Lung (tissue), 12 donors: ENCODE data around the gene CDH4. TPM values are rescaled to one million over a fixed set of nuclear protein-coding genes. Genes with fewer than 3 reads are reported as not detected.

Experiments
- ATAC-seq: fragments of 200-7000 bp; cut with Tn5 transposase; one replicate; pipeline ENCODE4 v1.9.1; 2020; ENCODE audit warnings: moderate number of reproducible peaks; ENCODE audit not compliant: insufficient read depth, low FRiP score
- DNase-seq, 3 donors: peaks; one replicate each; pipeline ENCODE4 v3.0.0-alpha.2; 2013 to 2017
- H3K27ac ChIP-seq, 2 donors: one replicate each; pipeline ENCODE4 v1.5.1; 2013; ENCODE audit warnings: mild to moderate bottlenecking in 2 of 2, moderate library complexity in 2 of 2, control low read depth in 1 of 2, inconsistent platforms in 1 of 2, low read depth in 1 of 2, low read length in 1 of 2
- H3K27me3 ChIP-seq, 3 donors: one replicate each; pipeline ENCODE4 v1.5.1; 2013; ENCODE audit warnings: low read length in 2 of 3; ENCODE audit not compliant: control insufficient read depth in 3 of 3, insufficient read depth in 3 of 3
- H3K36me3 ChIP-seq, 4 donors: one replicate each; pipeline ENCODE4 v1.5.1; 2013; ENCODE audit warnings: low read length in 4 of 4, mild to moderate bottlenecking in 1 of 4, moderate library complexity in 1 of 4; ENCODE audit not compliant: control insufficient read depth in 4 of 4, insufficient read depth in 4 of 4
- H3K4me1 ChIP-seq, 5 donors: one replicate each; pipeline ENCODE4 v1.5.1; 2013; ENCODE audit warnings: low read length in 5 of 5, mild to moderate bottlenecking in 2 of 5, moderate library complexity in 1 of 5; ENCODE audit not compliant: control insufficient read depth in 5 of 5, insufficient read depth in 5 of 5
- H3K4me3 ChIP-seq: one replicate; pipeline ENCODE4 v1.5.1; 2013; ENCODE audit warnings: mild to moderate bottlenecking, control low read depth, moderate library complexity
- H3K9ac ChIP-seq, 2 donors: one replicate each; pipeline ENCODE4 v1.5.1; 2013; ENCODE audit warnings: low read length in 2 of 2, control low read depth in 1 of 2; ENCODE audit not compliant: insufficient read depth in 1 of 2
- H3K9me3 ChIP-seq, 4 donors: one replicate each; pipeline ENCODE4 v1.5.1; 2013; ENCODE audit warnings: low read length in 3 of 4, mild to moderate bottlenecking in 1 of 4, moderate library complexity in 1 of 4; ENCODE audit not compliant: control insufficient read depth in 4 of 4, insufficient read depth in 3 of 4
- CTCF ChIP-seq: IDR thresholded peaks from 2 replicates; pipeline ENCODE4 v1.5.1; 2012; ENCODE audit warnings: mild to moderate bottlenecking; ENCODE audit errors: control extremely low read depth, extremely low read depth
- WGBS, 2 donors: extraction: QIAGEN DNeasy Blood & Tissue Kit; methylation state at CpG; one replicate each; pipeline ENCODE4 v1.1.7; 2013; 5-methylcytosine and 5-hydroxymethylcytosine counted together
- polyA plus RNA-seq, 2 donors: library from polyadenylated mRNA; stranded (reverse); fragments of 200-250 nt; gene quantifications; one replicate each; pipeline ENCODE4 v1.2.1, GENCODE V29; 2013
- total RNA-seq, 2 donors: library from RNA; depleted of rRNA in 1 of 2; stranded (reverse); fragments of >200 nt in 1 of 2; gene quantifications; one replicate each; pipeline ENCODE4 v1.2.1, GENCODE V29; 2014 to 2021
- donor health status: control.
- donor health status: control.
- donor health status: Bipolar disorder and iron deficiency.
- donor health status: healthy.
- donor health status: DM: yes; HTN: yes; CAD: no.

The CDH4 gene
- total and polyA plus RNA-seq, 4 donors: 0.10 to 2.1 (median 0.34) TPM

- Histone ChIP-seq H3K9ac (no peak overlapping the region), H3K27me3 (peaks cover 0 to 28% (median 7%) of the 10 kb centered on the region in 3 donors), H3K4me1 (no peaks in the 10 kb centered on the region), H3K4me3 (no peak overlapping the region), H3K27ac (no peak overlapping the region), H3K9me3 (peaks cover 0 to 2% (median 0%) of the 10 kb centered on the region in 4 donors), H3K36me3 (no peaks in the 10 kb centered on the region)
- no peak for TF ChIP-seq CTCF
- DNase-seq (peak in 1 of 3 donors; percentile 22), ATAC-seq (no peak)
- 57 to 67% methylated on average over 12 of the region's 12 CpGs for WGBS, 2 donors
Measured at GRCh38 chr20:61353261-61354000, 101.4 kb downstream of the CDH4 start.

- no peaks in the 10 kb centered on the region for H3K36me3 ChIP-seq
- no peak for DNase-seq
- peaks cover 0 to 2% (median 0%) of the 10 kb centered on the region in 4 donors for H3K9me3 ChIP-seq
- no peak overlapping the region for H3K27ac ChIP-seq
- 66 to 77% methylated on average over 18 of the region's 18 CpGs for WGBS, 2 donors
- peaks cover 0 to 30% (median 7%) of the 10 kb centered on the region in 3 donors for H3K27me3 ChIP-seq
- H3K9ac ChIP-seq: no peak overlapping the region
- H3K4me3 ChIP-seq: no peak overlapping the region
- ATAC-seq: no peak
- TF ChIP-seq CTCF: no peak
- no peaks in the 10 kb centered on the region for H3K4me1 ChIP-seq
Measured at GRCh38 chr20:61354001-61354390, 101.9 kb downstream of the CDH4 start.

GRCh38 chr20:61354501-61354900 lies 102.4 kb downstream of the CDH4 start:
- peaks cover 0 to 30% (median 7%) of the 10 kb centered on the region in 3 donors for H3K27me3 ChIP-seq
- ATAC-seq (no peak), DNase-seq (no peak)
- H3K4me1 ChIP-seq: no peaks in the 10 kb centered on the region
- WGBS, 2 donors: 78 to 91% methylated on average over 10 of the region's 10 CpGs
- no peak overlapping the region for H3K4me3 ChIP-seq
- no peaks in the 10 kb centered on the region for H3K9me3 ChIP-seq
- H3K9ac ChIP-seq: no peak overlapping the region
- TF ChIP-seq CTCF: no peak
- H3K36me3 ChIP-seq: no peaks in the 10 kb centered on the region
- H3K27ac ChIP-seq: no peak overlapping the region
